K562 (cell line): ENCODE measurements around the gene TPBGL. TPM values are rescaled to one million over a fixed set of nuclear protein-coding genes. Genes with fewer than 3 reads are reported as not detected.
A peak's percentile ranks its signal among the peaks of the same experiment; 100 is the strongest.

Experiments
- ATF2 ChIP-seq: sonication (generic); formaldehyde crosslinking; IDR thresholded peaks from 2 replicates; pipeline ENCODE4 v1.8.1; 2022; ENCODE audit warnings: missing genetic modification reagents
- CEBPB ChIP-seq: fragments of 450-650 bp; IDR thresholded peaks from 2 replicates; pipeline ENCODE4 v1.6.1; 2016; ENCODE audit warnings: missing genetic modification characterization, missing compliant biosample characterization
- HEY1 ChIP-seq: fragments of 250-450 bp; sonication (Bioruptor Pico); IDR thresholded peaks from 2 replicates; pipeline ENCODE4 v1.5.0; 2020; ENCODE audit warnings: mild to moderate bottlenecking, moderate library complexity, borderline replicate concordance
- MIER1 ChIP-seq: fragments of 450-650 bp; IDR thresholded peaks from 2 replicates; pipeline ENCODE4 v1.6.1; 2016; ENCODE audit warnings: antibody characterized with exemption, mild to moderate bottlenecking, low read depth
- NCOA1 ChIP-seq: fragments of 450-650 bp; IDR thresholded peaks from 2 replicates; pipeline ENCODE4 v1.6.1; 2016; ENCODE audit warnings: low read depth
- RFX1 ChIP-seq: fragments of 450-650 bp; IDR thresholded peaks from 2 replicates; pipeline ENCODE4 v1.6.1; 2016; ENCODE audit warnings: mild to moderate bottlenecking, moderate library complexity
- SRSF9 ChIP-seq: fragments of 200-400 bp; formaldehyde crosslinking; IDR thresholded peaks from 2 replicates; pipeline ENCODE4 v1.6.1; 2017; ENCODE audit warnings: low read depth, low read length, borderline replicate concordance
- TEAD1 ChIP-seq, 2 experiments: fragments of 450-650 bp in 1 of 2; sonication (generic) in 1 of 2; formaldehyde crosslinking; IDR thresholded peaks; 2 replicates each; pipeline versions ENCODE4 v1.4.0 to v1.8.0; 2020 to 2022; ENCODE audit warnings: mild to moderate bottlenecking in 2 of 2, missing genetic modification reagents in 1 of 2
- ZNF263 ChIP-seq: sonication (generic); formaldehyde crosslinking; IDR thresholded peaks from 2 replicates; pipeline ENCODE4 v1.8.0; 2022; ENCODE audit warnings: mild to moderate bottlenecking, missing genetic modification reagents, borderline replicate concordance
- ZNF277 ChIP-seq: fragments of 250-450 bp; sonication (Bioruptor Pico); IDR thresholded peaks from 2 replicates; pipeline ENCODE4 v1.8.0; 2022; ENCODE audit warnings: inconsistent platforms, mild to moderate bottlenecking, moderate library complexity, borderline replicate concordance
- ZNF511 ChIP-seq: sonication (generic); formaldehyde crosslinking; IDR thresholded peaks from 2 replicates; pipeline ENCODE4 v1.8.0; 2022; ENCODE audit warnings: mild to moderate bottlenecking, missing genetic modification reagents
- polyA plus RNA-seq, 8 experiments: library from polyadenylated mRNA; depleted of rRNA in 4 of 8; stranded (reverse) in 5 of 8; unstranded in 3 of 8; fragments of >200 nt; fragmentation: Nextera tagmentation in 2 of 8; fragmentation: Illumina TruSeq in 1 of 8; extraction: Ambion mirVana in 2 of 8; extraction: Trizol in 1 of 8; gene quantifications; 2 replicates each; pipeline versions ENCODE4 v1.2.1 to v1.2.3, GENCODE V29; 2011 to 2014; ENCODE audit warnings: inconsistent platforms in 1 of 8, missing spikeins in 1 of 8
- total RNA-seq, 7 experiments: library from RNA; depleted of rRNA in 6 of 7; stranded (reverse); fragments of >200 nt in 6 of 7; fragmentation: Illumina TruSeq in 2 of 7; extraction: Trizol in 2 of 7; gene quantifications; 2 replicates each; pipeline versions ENCODE4 v1.2.1 to v1.2.3, GENCODE V29; 2011 to 2021; ENCODE audit warnings: low replicate concordance in 1 of 7
- TF ChIP-seq, protein P1 (sequence below), 2 experiments: fragments of 450-650 bp; IDR thresholded peaks; 2 replicates each; pipeline ENCODE4 v1.6.1; 2018; ENCODE audit warnings: mild to moderate bottlenecking in 2 of 2, low read depth in 1 of 2; ENCODE audit not compliant: partially characterized antibody in 2 of 2
- TF ChIP-seq, protein P2 (sequence below): fragments of 450-650 bp; IDR thresholded peaks from 2 replicates; pipeline ENCODE4 v1.7.0; 2016; ENCODE audit warnings: borderline replicate concordance
- TF ChIP-seq, protein P3 (sequence below): fragments of 450-650 bp; formaldehyde crosslinking; IDR thresholded peaks from 2 replicates; pipeline ENCODE4 v1.4.0; 2020; ENCODE audit warnings: mild to moderate bottlenecking, moderate library complexity

Gene TPBGL
- total and polyA plus RNA-seq, 9 of the 15 experiments (the other 6 are each of a cell fraction or from before 2014, with no cell fraction given): 0.04 to 0.11 (median 0.06) TPM; not detected in 6

DNA sequence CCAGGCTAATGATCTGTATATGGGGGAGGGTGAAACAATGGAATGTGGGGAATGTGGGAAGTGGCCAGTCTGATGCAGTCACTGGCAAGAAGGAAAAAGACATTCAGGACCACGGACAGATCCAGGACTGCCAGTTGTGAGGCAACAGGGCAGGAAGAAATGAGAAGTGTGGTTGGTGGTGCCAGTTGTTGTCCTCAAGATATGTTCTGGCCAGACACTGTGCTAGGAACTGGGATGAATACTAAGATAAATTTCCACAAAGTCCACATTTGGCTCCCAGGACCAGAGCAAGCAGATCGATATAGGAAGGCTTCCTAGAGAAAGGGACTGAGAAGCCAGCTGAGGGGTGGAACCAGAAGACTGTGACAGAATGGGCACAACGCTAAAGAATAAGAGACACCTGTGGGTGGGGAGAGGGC, 6.8 kb upstream of the TPBGL start (continued):
- no peak for TF ChIP-seq ZNF277 (CRISPR knock-in tag)
- TF ChIP-seq, protein P1, sequence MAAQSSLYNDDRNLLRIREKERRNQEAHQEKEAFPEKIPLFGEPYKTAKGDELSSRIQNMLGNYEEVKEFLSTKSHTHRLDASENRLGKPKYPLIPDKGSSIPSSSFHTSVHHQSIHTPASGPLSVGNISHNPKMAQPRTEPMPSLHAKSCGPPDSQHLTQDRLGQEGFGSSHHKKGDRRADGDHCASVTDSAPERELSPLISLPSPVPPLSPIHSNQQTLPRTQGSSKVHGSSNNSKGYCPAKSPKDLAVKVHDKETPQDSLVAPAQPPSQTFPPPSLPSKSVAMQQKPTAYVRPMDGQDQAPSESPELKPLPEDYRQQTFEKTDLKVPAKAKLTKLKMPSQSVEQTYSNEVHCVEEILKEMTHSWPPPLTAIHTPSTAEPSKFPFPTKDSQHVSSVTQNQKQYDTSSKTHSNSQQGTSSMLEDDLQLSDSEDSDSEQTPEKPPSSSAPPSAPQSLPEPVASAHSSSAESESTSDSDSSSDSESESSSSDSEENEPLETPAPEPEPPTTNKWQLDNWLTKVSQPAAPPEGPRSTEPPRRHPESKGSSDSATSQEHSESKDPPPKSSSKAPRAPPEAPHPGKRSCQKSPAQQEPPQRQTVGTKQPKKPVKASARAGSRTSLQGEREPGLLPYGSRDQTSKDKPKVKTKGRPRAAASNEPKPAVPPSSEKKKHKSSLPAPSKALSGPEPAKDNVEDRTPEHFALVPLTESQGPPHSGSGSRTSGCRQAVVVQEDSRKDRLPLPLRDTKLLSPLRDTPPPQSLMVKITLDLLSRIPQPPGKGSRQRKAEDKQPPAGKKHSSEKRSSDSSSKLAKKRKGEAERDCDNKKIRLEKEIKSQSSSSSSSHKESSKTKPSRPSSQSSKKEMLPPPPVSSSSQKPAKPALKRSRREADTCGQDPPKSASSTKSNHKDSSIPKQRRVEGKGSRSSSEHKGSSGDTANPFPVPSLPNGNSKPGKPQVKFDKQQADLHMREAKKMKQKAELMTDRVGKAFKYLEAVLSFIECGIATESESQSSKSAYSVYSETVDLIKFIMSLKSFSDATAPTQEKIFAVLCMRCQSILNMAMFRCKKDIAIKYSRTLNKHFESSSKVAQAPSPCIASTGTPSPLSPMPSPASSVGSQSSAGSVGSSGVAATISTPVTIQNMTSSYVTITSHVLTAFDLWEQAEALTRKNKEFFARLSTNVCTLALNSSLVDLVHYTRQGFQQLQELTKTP (IDR thresholded peaks at IDR 0.05; ENCODE audit: low read depth in 1 of 2, partially characterized antibody in 2 of 2): peak in 1 of 2 experiments; percentile 81
- no peak for TF ChIP-seq ATF2
- no peak for TF ChIP-seq SRSF9
- peak; percentile 57; the same call in 1 of the 2 replicates for TF ChIP-seq ZNF511 (CRISPR knock-in tag)
- TF ChIP-seq, protein P2, sequence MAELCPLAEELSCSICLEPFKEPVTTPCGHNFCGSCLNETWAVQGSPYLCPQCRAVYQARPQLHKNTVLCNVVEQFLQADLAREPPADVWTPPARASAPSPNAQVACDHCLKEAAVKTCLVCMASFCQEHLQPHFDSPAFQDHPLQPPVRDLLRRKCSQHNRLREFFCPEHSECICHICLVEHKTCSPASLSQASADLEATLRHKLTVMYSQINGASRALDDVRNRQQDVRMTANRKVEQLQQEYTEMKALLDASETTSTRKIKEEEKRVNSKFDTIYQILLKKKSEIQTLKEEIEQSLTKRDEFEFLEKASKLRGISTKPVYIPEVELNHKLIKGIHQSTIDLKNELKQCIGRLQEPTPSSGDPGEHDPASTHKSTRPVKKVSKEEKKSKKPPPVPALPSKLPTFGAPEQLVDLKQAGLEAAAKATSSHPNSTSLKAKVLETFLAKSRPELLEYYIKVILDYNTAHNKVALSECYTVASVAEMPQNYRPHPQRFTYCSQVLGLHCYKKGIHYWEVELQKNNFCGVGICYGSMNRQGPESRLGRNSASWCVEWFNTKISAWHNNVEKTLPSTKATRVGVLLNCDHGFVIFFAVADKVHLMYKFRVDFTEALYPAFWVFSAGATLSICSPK: no peak
- no peak for TF ChIP-seq RFX1
- TF ChIP-seq HEY1 (CRISPR knock-in tag): no peak
- peak; percentile 37; the same call in 1 of the 2 replicates for TF ChIP-seq NCOA1
- TF ChIP-seq, protein P3, sequence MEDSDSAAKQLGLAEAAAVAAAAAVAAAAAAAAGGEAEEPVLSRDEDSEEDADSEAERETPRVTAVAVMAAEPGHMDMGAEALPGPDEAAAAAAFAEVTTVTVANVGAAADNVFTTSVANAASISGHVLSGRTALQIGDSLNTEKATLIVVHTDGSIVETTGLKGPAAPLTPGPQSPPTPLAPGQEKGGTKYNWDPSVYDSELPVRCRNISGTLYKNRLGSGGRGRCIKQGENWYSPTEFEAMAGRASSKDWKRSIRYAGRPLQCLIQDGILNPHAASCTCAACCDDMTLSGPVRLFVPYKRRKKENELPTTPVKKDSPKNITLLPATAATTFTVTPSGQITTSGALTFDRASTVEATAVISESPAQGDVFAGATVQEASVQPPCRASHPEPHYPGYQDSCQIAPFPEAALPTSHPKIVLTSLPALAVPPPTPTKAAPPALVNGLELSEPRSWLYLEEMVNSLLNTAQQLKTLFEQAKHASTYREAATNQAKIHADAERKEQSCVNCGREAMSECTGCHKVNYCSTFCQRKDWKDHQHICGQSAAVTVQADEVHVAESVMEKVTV: no peak
- 0 out of 2 replicates have a peak, but pooled peaks have one; percentile 27 for TF ChIP-seq ZNF263
- TF ChIP-seq CEBPB (tag): peak; percentile 82
- peak in 1 of 2 experiments; percentile 79; a peak in 1 of 4 replicates for TF ChIP-seq TEAD1 (CRISPR knock-in tag; IDR thresholded peaks at IDR 0.05)
- TF ChIP-seq MIER1: peak; percentile 96
